Measurements from ENCODE around the gene IQCE.
A peak's percentile ranks its signal among the peaks of the same experiment; 100 is the strongest.

Gene IQCE

DNA sequence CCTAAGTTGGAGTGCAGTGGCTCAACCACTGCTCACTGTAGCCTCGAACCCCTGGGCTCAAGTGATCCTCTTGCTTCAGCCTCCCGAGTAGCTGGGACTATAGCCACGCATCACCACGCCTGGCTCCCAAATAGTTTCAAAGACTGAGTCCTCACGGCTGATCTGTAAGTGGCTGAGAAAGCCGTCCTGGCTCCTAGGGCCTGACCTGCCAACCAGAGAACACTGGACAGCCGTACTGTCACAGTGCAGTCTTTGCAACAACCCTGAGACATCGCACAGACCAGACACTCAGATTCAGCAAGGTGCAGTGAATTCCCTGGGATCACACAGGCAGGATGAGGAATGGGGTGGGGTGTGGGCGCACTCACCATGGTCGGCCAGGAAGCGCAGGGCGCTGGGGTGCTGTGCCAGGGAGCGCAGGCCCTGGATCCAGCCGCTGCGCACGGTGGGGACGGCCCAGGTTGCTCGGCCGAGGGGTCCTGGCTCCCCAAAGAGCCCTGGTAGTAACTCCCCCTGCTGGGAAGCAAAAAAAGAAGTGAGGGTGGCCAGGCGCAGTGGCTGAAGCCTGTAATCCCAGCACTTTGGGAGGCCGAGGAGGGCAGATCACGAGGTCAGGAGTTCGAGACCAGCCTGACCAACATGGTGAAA lies 14.1 kb upstream of the IQCE start:
- Histone ChIP-seq H3K36me3 (ENCODE audit: control insufficient read depth in 2 of 2, insufficient read depth in 2 of 2, low read length in 2 of 2) (peaks cover 29 to 32% of the 10 kb centered on the region in 2 donors), H3K27me3 (ENCODE audit: control insufficient read depth in 1 of 2, insufficient read depth in 2 of 2, low read length in 2 of 2) (no peaks in the 10 kb centered on the region), H3K27ac (ENCODE audit: low read length) (no peak overlapping the region), H3K9ac (ENCODE audit: low read length in 2 of 2) (no peak overlapping the region), H3K4me1 (ENCODE audit: control insufficient read depth, insufficient read depth, low read length) (no peaks in the 10 kb centered on the region), H3K4me3 (ENCODE audit: low read length in 2 of 2) (no peak overlapping the region), H3K9me3 (ENCODE audit: control insufficient read depth in 2 of 2, low read length in 2 of 2) (no peaks in the 10 kb centered on the region)

DNA sequence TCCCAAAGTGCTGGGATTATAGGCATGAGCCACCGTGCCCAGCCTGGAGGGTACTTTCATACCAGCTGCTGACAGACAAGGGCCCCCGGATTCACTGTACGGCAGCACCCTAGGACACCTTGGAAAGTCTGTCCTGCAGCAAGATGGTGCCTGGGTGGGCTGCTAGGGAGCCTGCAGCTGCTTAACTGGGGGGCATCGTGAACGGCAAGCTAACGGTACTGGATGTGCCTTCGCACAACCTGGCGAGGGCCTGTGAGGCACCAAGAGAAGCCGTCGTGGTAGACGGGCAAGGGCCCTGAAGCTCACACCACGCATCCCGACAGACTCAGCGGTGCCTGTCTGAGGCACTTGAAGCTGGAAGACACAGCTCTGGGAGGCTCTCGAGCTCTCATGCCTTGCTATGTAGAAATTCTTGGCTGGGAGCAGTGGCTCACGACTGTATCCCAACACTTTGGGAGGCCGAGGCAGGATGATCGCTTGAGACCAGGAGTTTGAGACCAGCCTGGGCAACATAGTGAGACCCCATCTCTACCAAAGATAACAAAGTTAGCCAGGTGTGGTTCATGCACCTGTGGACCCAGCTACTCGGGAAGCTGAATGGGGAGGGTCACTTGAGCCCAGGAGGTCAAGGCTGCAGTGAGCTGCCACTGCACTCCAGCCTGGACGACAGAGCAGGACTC lies 12.9 kb upstream of the IQCE start:
- Histone ChIP-seq H3K9ac (ENCODE audit: low read length in 2 of 2) (no peak overlapping the region), H3K4me3 (ENCODE audit: low read length in 2 of 2) (no peak overlapping the region), H3K4me1 (ENCODE audit: control insufficient read depth, insufficient read depth, low read length) (no peaks in the 10 kb centered on the region), H3K9me3 (ENCODE audit: control insufficient read depth in 2 of 2, low read length in 2 of 2) (no peaks in the 10 kb centered on the region), H3K27me3 (ENCODE audit: control insufficient read depth in 1 of 2, insufficient read depth in 2 of 2, low read length in 2 of 2) (no peaks in the 10 kb centered on the region), H3K36me3 (ENCODE audit: control insufficient read depth in 2 of 2, insufficient read depth in 2 of 2, low read length in 2 of 2) (peaks cover 29 to 36% of the 10 kb centered on the region in 2 donors), H3K27ac (ENCODE audit: low read length) (no peak overlapping the region)

DNA sequence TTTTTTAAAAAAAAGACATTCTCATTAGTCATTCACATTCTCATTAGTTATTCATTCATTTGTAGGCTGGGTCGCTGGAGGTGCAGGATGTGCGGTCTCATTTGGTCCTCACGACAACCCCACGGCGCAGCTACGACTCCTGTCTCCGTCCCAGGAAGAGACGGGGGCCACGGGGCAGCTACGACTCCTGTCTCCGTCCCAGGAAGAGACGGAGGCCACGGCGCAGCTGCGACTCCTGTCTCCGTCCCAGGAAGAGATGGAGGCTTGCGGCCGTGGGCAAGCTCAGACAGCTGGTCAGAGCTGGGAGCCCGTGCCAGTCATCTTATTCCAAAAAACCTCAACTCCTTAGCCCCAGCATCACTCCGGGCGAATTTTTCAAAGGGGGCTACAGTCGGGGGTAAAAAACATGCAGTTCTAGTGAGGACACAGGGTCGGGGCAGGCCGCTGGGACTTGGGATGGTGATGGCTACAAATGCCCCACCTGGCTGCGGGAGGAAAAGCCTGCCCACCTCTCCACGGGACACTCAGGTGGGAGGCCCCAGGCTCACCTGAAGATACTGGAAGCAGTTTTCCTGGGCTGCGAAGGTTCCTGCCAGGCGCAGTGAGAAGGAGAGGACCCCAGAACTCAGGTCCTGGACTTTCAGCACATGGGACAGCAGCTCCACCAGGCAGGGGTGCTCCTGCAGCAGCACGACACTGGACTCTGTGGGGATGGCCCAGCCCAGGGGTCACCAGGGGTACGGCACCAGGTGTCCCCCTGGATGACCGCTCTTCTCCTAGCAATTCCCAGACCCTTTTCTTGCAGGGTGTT lies 11.8 kb upstream of the IQCE start:
- Histone ChIP-seq H3K9me3 (ENCODE audit: control insufficient read depth in 2 of 2, low read length in 2 of 2) (no peaks in the 10 kb centered on the region), H3K9ac (ENCODE audit: low read length in 2 of 2) (no peak overlapping the region), H3K27me3 (ENCODE audit: control insufficient read depth in 1 of 2, insufficient read depth in 2 of 2, low read length in 2 of 2) (no peaks in the 10 kb centered on the region), H3K4me1 (ENCODE audit: control insufficient read depth, insufficient read depth, low read length) (no peaks in the 10 kb centered on the region), H3K4me3 (ENCODE audit: low read length in 2 of 2) (no peak overlapping the region), H3K27ac (ENCODE audit: low read length) (no peak overlapping the region), H3K36me3 (ENCODE audit: control insufficient read depth in 2 of 2, insufficient read depth in 2 of 2, low read length in 2 of 2) (peaks cover 29 to 36% of the 10 kb centered on the region in 2 donors)

DNA sequence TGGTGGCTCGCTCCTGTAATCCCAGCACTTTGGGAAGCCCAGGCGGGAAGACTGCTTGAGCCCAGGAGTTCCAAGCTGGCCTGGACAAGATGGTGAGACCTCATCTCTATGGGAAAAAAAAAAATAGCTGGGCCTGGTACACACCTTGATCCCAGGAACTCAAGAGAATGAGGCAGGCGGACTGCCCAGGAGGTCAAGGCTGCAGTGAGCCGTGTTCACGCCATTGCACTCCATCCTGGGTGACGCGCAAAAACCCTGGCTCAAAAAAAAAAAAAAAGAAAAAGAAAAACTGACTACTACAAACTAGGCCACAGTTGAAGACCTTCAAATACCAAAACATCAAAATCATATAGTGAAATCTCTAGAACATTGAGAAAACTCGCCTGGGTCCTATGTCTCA lies 7.4 kb upstream of the IQCE start:
- no peak overlapping the region for H3K4me3 ChIP-seq (ENCODE audit: low read length in 2 of 2)
- H3K36me3 ChIP-seq (ENCODE audit: control insufficient read depth in 2 of 2, insufficient read depth in 2 of 2, low read length in 2 of 2), result peaks cover 8 to 13% of the 10 kb centered on the region in 2 donors

DNA sequence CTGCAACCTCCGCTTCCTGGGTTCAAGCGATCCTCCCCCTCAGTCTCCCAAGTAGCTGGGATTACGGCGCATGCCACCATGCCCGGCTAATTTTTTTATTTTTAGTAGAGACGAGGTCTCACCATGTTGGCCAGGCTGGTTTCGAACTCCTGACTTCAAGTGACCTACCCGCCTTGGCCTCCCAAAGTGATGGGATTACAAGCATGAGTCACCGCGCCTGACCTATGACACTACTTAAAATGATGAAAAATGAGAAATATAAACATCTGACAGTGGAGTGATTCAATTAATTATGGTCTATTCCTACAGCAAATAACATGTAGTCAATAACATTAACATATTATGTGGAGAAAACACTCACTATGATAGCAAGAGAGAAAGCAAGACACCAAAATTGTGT lies 5.7 kb upstream of the IQCE start:
- H3K4me1 ChIP-seq (ENCODE audit: control insufficient read depth, insufficient read depth, low read length), result peaks cover 19% of the 10 kb centered on the region
- H3K9me3 ChIP-seq (ENCODE audit: control insufficient read depth in 2 of 2, low read length in 2 of 2), result no peaks in the 10 kb centered on the region
- H3K4me3 ChIP-seq (ENCODE audit: low read length in 2 of 2), result no peak overlapping the region
- no peak overlapping the region for H3K9ac ChIP-seq (ENCODE audit: low read length in 2 of 2)
- H3K36me3 ChIP-seq (ENCODE audit: control insufficient read depth in 2 of 2, insufficient read depth in 2 of 2, low read length in 2 of 2), result peaks cover 1 to 6% of the 10 kb centered on the region in 2 donors
- no peaks in the 10 kb centered on the region for H3K27me3 ChIP-seq (ENCODE audit: control insufficient read depth in 1 of 2, insufficient read depth in 2 of 2, low read length in 2 of 2)
- H3K27ac ChIP-seq (ENCODE audit: low read length), result no peak overlapping the region

More for the DNA sequence above, 7.4 kb upstream of the IQCE start:
- H3K4me1 ChIP-seq (ENCODE audit: control insufficient read depth, insufficient read depth, low read length), result peaks cover 17% of the 10 kb centered on the region
- no peak overlapping the region for H3K9ac ChIP-seq (ENCODE audit: low read length in 2 of 2)
- H3K27me3 ChIP-seq (ENCODE audit: control insufficient read depth in 1 of 2, insufficient read depth in 2 of 2, low read length in 2 of 2), result no peaks in the 10 kb centered on the region
- H3K27ac ChIP-seq (ENCODE audit: low read length), result no peak overlapping the region
- H3K9me3 ChIP-seq (ENCODE audit: control insufficient read depth in 2 of 2, low read length in 2 of 2), result no peaks in the 10 kb centered on the region

DNA sequence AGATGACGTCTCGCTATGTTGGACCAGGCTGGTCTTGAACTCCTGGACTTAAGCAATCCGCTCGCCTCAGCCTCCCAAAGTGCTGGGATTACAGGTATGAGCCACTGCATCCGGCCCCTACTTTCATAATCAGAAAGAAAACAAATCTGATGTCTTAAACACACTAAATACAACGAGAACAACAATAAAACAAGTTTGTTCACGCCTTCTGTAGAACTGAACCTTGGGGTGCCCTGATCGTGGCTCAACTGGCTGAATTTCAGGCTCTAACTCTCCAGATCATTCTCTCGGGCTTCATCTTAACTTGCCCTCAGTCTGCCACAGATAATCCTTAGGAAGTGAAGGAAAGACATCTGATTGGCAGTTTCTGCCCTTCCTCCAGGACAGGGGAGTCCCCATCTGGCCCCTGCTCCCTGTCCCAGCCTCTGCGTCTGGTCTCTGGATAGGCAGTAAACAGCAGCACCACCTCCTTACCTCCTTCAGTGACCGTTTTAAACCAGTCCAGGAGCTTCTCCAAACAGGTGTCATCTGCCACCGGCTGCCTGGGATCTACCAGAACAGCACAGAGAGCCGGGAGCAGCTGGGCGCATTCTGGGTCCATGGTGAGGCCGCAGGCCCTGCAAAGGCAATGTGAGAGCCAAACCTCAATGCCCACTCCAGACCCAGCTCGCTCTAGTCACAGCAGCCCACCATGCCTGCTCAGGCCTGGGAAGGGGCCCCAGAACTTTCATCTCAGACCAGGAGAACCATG lies 4.8 kb upstream of the IQCE start:
- Histone ChIP-seq H3K9ac (ENCODE audit: low read length in 2 of 2) (peak overlapping the region; percentile 66 to 86), H3K9me3 (ENCODE audit: control insufficient read depth in 2 of 2, low read length in 2 of 2) (no peaks in the 10 kb centered on the region), H3K27me3 (ENCODE audit: control insufficient read depth in 1 of 2, insufficient read depth in 2 of 2, low read length in 2 of 2) (no peaks in the 10 kb centered on the region), H3K4me1 (ENCODE audit: control insufficient read depth, insufficient read depth, low read length) (peaks cover 25% of the 10 kb centered on the region), H3K27ac (ENCODE audit: low read length) (no peak overlapping the region), H3K4me3 (ENCODE audit: low read length in 2 of 2) (peak overlapping the region; percentile 85 to 88), H3K36me3 (ENCODE audit: control insufficient read depth in 2 of 2, insufficient read depth in 2 of 2, low read length in 2 of 2) (peaks cover 0 to 6% of the 10 kb centered on the region in 2 donors)

DNA sequence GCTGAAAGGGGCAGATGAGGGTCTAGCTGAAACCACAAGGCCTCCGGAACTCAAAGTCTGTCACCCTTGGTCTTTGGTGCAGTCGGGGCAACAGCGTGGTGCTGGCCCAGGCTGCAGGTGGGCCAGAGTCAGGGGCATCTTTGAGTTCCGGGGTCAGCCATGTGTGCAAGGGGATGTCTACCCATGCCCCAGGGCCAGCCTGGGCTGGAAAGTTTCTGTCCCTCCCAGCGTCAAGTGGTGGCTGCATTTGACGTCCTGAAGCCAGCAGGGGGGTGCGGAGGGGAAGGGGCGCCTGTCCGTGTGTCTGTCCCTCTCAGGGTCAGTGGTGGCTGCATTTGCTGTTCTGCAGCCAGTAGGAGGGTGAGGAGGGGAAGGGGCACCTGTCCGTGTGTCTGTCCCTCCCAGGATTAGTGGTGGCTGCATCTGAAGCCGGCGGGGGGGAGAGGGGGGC lies 4.1 kb upstream of the IQCE start:
- H3K27me3 ChIP-seq (ENCODE audit: control insufficient read depth in 1 of 2, insufficient read depth in 2 of 2, low read length in 2 of 2), result no peaks in the 10 kb centered on the region

DNA sequence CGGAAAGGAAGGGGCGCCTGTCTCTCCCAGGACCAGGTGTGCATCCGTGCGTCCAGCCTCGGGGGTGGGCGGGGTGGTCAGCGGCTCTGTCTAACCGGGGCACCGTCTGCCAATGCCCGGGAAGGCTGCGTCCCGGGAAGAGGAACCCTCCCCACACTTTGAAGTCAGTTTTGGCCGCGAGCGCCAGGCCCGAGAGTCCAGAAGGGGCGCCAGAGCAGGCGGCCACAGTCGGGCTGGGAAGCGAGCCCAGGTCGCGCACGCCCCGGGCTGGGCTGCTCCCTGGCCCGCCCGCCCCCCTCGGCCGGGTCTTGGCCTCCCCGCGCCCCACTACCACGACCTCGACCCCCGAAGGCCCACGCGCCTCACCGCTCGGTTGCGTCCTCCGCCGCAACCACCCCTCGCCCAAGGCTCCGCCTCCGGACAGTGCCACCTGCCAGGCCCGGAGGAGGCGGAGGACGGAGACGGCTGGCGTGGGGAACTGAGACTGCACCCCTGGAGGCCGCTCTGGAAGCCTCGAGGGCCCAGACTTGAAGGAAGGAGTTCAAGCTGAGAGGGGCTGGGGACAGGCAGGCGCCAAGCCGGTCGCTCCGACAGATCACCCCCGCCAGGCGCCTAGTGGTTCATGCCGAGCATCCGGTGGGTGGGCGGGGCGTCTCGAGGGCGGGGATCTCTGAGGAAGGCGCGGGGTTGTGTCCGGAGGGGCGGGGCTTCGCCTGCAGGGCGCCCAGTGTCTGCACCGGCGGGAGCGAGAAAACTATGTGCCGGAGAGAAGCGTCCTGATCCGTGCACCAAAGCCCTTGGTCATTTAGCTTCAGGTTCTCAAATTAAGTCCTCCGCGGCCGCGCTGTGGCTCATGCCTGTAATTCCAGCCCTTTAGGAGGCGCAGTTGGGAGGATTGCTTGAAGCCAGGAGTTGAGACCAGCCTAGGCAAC lies 3.4 kb upstream of the IQCE start, which contains the start of gene BRAT1:
BRAT1 (minus strand) TSS at position 404 of the 932 bp plus-strand sequence. CDS start 1,093 bp downstream, outside the sequence.
- Histone ChIP-seq H3K4me3 (ENCODE audit: low read length in 2 of 2) (peak within 1 kb of the TSS; percentile 85 to 88), H3K9me3 (ENCODE audit: control insufficient read depth in 2 of 2, low read length in 2 of 2) (no peaks in the 10 kb centered on the region), H3K9ac (ENCODE audit: low read length in 2 of 2) (peak within 1 kb of the TSS; percentile 86 to 94), H3K36me3 (ENCODE audit: control insufficient read depth in 2 of 2, insufficient read depth in 2 of 2, low read length in 2 of 2) (peaks cover 0 to 6% of the 10 kb centered on the region in 2 donors), H3K4me1 (ENCODE audit: control insufficient read depth, insufficient read depth, low read length) (peaks cover 35% of the 10 kb centered on the region), H3K27ac (ENCODE audit: low read length) (peak within 1 kb of the TSS; percentile 95), H3K27me3 (ENCODE audit: control insufficient read depth in 1 of 2, insufficient read depth in 2 of 2, low read length in 2 of 2) (no peaks in the 10 kb centered on the region)

More for the DNA sequence above, 4.1 kb upstream of the IQCE start:
- H3K27ac ChIP-seq (ENCODE audit: low read length), result peak overlapping the region; percentile 95
- no peaks in the 10 kb centered on the region for H3K9me3 ChIP-seq (ENCODE audit: control insufficient read depth in 2 of 2, low read length in 2 of 2)
- H3K4me3 ChIP-seq (ENCODE audit: low read length in 2 of 2), result peak overlapping the region; percentile 85 to 88
- peaks cover 29% of the 10 kb centered on the region for H3K4me1 ChIP-seq (ENCODE audit: control insufficient read depth, insufficient read depth, low read length)
- peak overlapping the region; percentile 66 to 86 for H3K9ac ChIP-seq (ENCODE audit: low read length in 2 of 2)
- H3K36me3 ChIP-seq (ENCODE audit: control insufficient read depth in 2 of 2, insufficient read depth in 2 of 2, low read length in 2 of 2), result peaks cover 0 to 6% of the 10 kb centered on the region in 2 donors

DNA sequence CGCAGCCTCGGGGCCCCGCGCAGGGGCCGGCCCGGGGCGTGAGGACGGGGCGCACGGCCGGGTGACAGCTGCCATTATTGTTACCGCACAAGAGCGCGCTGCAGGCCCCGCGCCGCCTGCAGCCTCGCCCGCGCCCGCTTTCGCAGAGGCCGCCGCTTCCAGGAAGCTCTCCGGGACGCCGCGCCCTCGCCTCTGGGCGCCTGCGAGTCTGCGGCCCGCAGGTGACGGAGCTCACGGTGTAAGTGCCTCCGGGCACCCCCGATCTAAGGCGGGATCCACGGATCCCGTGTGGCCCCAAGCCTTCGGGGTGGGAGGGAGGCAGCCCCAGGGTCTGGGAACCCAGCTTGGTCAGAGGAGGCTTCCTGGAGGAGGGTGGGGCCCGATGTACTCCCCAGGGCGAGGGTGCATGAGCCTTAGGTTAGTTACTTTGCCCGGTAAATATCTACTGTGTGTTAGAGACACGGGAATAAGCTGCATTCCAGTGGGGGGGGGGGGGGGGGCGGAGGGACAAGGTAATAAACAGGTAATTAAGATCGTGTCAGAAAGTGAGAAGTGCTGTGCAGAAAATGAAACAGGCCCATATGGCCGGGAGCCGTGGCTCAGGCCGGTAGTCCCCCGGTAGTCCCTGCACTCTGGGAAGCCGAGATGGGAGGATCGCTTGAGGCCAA lies 638 bp downstream of the IQCE start:
- no peaks in the 10 kb centered on the region for H3K27me3 ChIP-seq (ENCODE audit: control insufficient read depth in 1 of 2, insufficient read depth in 2 of 2, low read length in 2 of 2)
- H3K36me3 ChIP-seq (ENCODE audit: control insufficient read depth in 2 of 2, insufficient read depth in 2 of 2, low read length in 2 of 2), result no peaks in the 10 kb centered on the region
- H3K9ac ChIP-seq (ENCODE audit: low read length in 2 of 2), result peak overlapping the region; percentile 70 to 80
- H3K9me3 ChIP-seq (ENCODE audit: control insufficient read depth in 2 of 2, low read length in 2 of 2), result no peaks in the 10 kb centered on the region
- no peak overlapping the region for H3K27ac ChIP-seq (ENCODE audit: low read length)
- peak overlapping the region; percentile 72 to 84 for H3K4me3 ChIP-seq (ENCODE audit: low read length in 2 of 2)
- H3K4me1 ChIP-seq (ENCODE audit: control insufficient read depth, insufficient read depth, low read length), result peaks cover 22% of the 10 kb centered on the region
